SH-SY5Y (cell line): ENCODE measurements around the gene MLLT11.

Experiments
- GATA2 ChIP-seq: IDR thresholded peaks from 2 replicates; pipeline ENCODE4 v1.6.1; 2011; ENCODE audit warnings: mild to moderate bottlenecking, low read depth, low read length
- GATA3 ChIP-seq: IDR thresholded peaks from 2 replicates; pipeline ENCODE4 v1.6.1; 2011; ENCODE audit warnings: low read depth, mild to moderate bottlenecking, low read length, moderate library complexity

GRCh38 chr1:151037032-151037431 lies 23.2 kb upstream of the MLLT11 start:
- TF ChIP-seq GATA2 (no peak), GATA3 (no peak)
